SW 1271 (cell line): ENCODE measurements around the gene SLC4A1AP.
"Not testable (repeated sequence)": the region's sequence is repeated elsewhere in the genome, so short reads cannot be mapped to it uniquely, and the experiment has no call there.

ENCODE experiments used
- DNase-seq, 2 experiments: peaks; one replicate each; lab custom pipeline; 2025; lab: John Stamatoyannopoulos, UW

Gene SLC4A1AP

GRCh38 chr2:27663285-27664153 lies at the start of gene SLC4A1AP, which contains the start of gene SUPT7L:
Gene SLC4A1AP, plus strand, starts transcription at chr2:27663889. Its CDS starts 26 bp downstream, at chr2:27663915.
Gene SUPT7L, minus strand, starts transcription at chr2:27663614. Its CDS starts 1,422 bp downstream, at chr2:27662192.
- DNase-seq, result peak; percentile 93 to 94

GRCh38 chr2:27613985-27614384 lies 49.7 kb upstream of the SLC4A1AP start:
- no peak for DNase-seq

- no peak for DNase-seq
Measured at GRCh38 chr2:27615316-27615715, 48.4 kb upstream of the SLC4A1AP start.

- no peak for DNase-seq
Measured at GRCh38 chr2:27621524-27621923, 42.2 kb upstream of the SLC4A1AP start.

GRCh38 chr2:27622921-27623384 lies 40.7 kb upstream of the SLC4A1AP start:
- peak in 1 of 2 experiments; percentile 17 for DNase-seq

GRCh38 chr2:27624943-27625342 lies 38.7 kb upstream of the SLC4A1AP start:
- DNase-seq, result no peak

GRCh38 chr2:27626323-27626722 lies 37.4 kb upstream of the SLC4A1AP start:
- not testable (repeated sequence) for DNase-seq

GRCh38 chr2:27626921-27627320 lies 36.8 kb upstream of the SLC4A1AP start:
- DNase-seq, result not testable (repeated sequence)

- peak in 1 of 2 experiments; percentile 49 for DNase-seq
Measured at GRCh38 chr2:27627963-27628766, 35.5 kb upstream of the SLC4A1AP start.

GRCh38 chr2:27628767-27629709 lies 34.7 kb upstream of the SLC4A1AP start, which contains the start of the genes CCDC121 and GPN1:
Gene CCDC121, minus strand, starts transcription at chr2:27629012. Its CDS starts 1,213 bp downstream, at chr2:27627799.
Gene GPN1, plus strand, starts transcription at chr2:27629050. Its CDS starts 9 bp downstream, at chr2:27629059.
- DNase-seq, result peak; percentile 91 to 94

GRCh38 chr2:27630257-27630656 lies 33.4 kb upstream of the SLC4A1AP start:
- DNase-seq, result not testable (repeated sequence)

- DNase-seq, result no peak
Measured at GRCh38 chr2:27634291-27634690, 29.4 kb upstream of the SLC4A1AP start.

GRCh38 chr2:27636766-27637165 lies 26.9 kb upstream of the SLC4A1AP start:
- DNase-seq, result no peak

- no peak for DNase-seq
Measured at GRCh38 chr2:27638037-27638637, 25.6 kb upstream of the SLC4A1AP start.

GRCh38 chr2:27638709-27639108 lies 25.0 kb upstream of the SLC4A1AP start:
- DNase-seq, result no peak

- no peak for DNase-seq
Measured at GRCh38 chr2:27640722-27641245, 22.9 kb upstream of the SLC4A1AP start.

- DNase-seq, result no peak
Measured at GRCh38 chr2:27645197-27645596, 18.5 kb upstream of the SLC4A1AP start.

GRCh38 chr2:27647289-27647688 lies 16.4 kb upstream of the SLC4A1AP start:
- no peak for DNase-seq

- no peak for DNase-seq
Measured at GRCh38 chr2:27647737-27648136, 16.0 kb upstream of the SLC4A1AP start.

- no peak for DNase-seq
Measured at GRCh38 chr2:27651056-27651455, 12.6 kb upstream of the SLC4A1AP start.
